A673 (cell line): ENCODE measurements around the gene CELF1.

ENCODE experiments used
- EZH2 ChIP-seq: fragments of 200-600 bp; sonication (generic); IDR thresholded peaks from 2 replicates; pipeline ENCODE4 v1.6.1; 2017; ENCODE audit warnings: borderline replicate concordance, low read depth, mild to moderate bottlenecking, mixed read lengths, antibody characterized with exemption, low read length; ENCODE audit not compliant: poor library complexity, severe bottlenecking
- TF ChIP-seq, protein P1 (sequence below): fragments of 300-800, 200-600 bp; sonication (generic); conservative IDR thresholded peaks from 2 replicates; pipeline ENCODE4 v1.5.1; 2017; ENCODE audit warnings: low read depth, mild to moderate bottlenecking, antibody characterized with exemption, low read length, moderate library complexity, mixed read lengths

DNA sequence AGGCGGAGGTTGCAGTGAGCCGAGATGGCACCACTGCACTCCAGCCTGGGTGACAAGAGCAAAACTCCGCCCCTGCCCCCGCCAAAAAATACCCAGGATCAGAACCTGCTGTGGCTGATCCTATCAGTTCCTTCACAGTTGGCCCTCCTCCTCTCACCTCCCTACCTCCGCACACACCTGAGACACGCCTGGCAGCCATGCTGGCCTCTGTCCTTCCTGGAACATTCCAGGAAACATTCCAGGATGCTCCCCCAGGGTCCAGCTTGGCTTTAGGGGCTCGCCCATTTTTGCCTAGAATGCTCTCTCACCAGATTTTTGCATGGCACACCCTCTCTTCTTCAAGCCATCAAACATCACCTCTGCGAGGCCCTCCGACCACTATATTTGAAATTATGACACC, 106.1 kb downstream of the CELF1 start:
- TF ChIP-seq EZH2: no peak
- TF ChIP-seq, protein P1, sequence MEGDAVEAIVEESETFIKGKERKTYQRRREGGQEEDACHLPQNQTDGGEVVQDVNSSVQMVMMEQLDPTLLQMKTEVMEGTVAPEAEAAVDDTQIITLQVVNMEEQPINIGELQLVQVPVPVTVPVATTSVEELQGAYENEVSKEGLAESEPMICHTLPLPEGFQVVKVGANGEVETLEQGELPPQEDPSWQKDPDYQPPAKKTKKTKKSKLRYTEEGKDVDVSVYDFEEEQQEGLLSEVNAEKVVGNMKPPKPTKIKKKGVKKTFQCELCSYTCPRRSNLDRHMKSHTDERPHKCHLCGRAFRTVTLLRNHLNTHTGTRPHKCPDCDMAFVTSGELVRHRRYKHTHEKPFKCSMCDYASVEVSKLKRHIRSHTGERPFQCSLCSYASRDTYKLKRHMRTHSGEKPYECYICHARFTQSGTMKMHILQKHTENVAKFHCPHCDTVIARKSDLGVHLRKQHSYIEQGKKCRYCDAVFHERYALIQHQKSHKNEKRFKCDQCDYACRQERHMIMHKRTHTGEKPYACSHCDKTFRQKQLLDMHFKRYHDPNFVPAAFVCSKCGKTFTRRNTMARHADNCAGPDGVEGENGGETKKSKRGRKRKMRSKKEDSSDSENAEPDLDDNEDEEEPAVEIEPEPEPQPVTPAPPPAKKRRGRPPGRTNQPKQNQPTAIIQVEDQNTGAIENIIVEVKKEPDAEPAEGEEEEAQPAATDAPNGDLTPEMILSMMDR: no peak
